MCF 10A (cell line): ENCODE results near the gene AURKB. TPM values are rescaled to one million over a fixed set of nuclear protein-coding genes. Genes with fewer than 3 reads are reported as not detected.

Experiments
- BruUV-seq: library from RNA; stranded (reverse); fragments of 400-500 nt; replicated peaks from 2 replicates; lab custom pipeline; 2021; lab: Mats Ljungman, UMichigan
- CTCF ChIA-PET: fragments of 300-600 bp; sonication (Branson Sonifier 250); formaldehyde crosslinking; extraction: SDS; loops from one replicate; lab custom pipeline; 2021; ENCODE audit warnings: antibody characterized with exemption, inconsistent platforms; lab: Yijun Ruan, JAX
- POLR2A ChIA-PET: fragments of 300-600, 350-650 bp; sonication (Branson Sonifier 250); formaldehyde crosslinking; extraction: SDS; loops from one replicate; lab custom pipeline; 2020; ENCODE audit warnings: antibody characterized with exemption, inconsistent platforms; lab: Yijun Ruan, JAX
- DNase-seq: peaks from one replicate; pipeline ENCODE4 v3.0.0-alpha.2; 2018; ENCODE audit not compliant: unreplicated experiment
- H3K27ac Mint-ChIP-seq: one replicate; pipeline ENCODE4 v1.8.0; 2022; ENCODE audit warnings: mild to moderate bottlenecking, low read depth, mixed read lengths; ENCODE audit not compliant: unreplicated experiment
- H3K27me3 Mint-ChIP-seq: one replicate; pipeline ENCODE4 v1.8.0; 2022; ENCODE audit warnings: mixed read lengths; ENCODE audit not compliant: insufficient read depth, unreplicated experiment
- H3K36me3 Mint-ChIP-seq: one replicate; pipeline ENCODE4 v1.8.0; 2022; ENCODE audit warnings: mild to moderate bottlenecking, moderate library complexity, mixed read lengths; ENCODE audit not compliant: insufficient read depth, unreplicated experiment
- H3K4me1 Mint-ChIP-seq: one replicate; pipeline ENCODE4 v1.8.0; 2022; ENCODE audit warnings: mixed read lengths; ENCODE audit not compliant: insufficient read depth, unreplicated experiment
- H3K4me3 Mint-ChIP-seq: one replicate; pipeline ENCODE4 v1.8.0; 2022; ENCODE audit warnings: mild to moderate bottlenecking, moderate library complexity, mixed read lengths; ENCODE audit not compliant: unreplicated experiment
- H3K9me3 Mint-ChIP-seq: one replicate; pipeline ENCODE4 v1.8.0; 2022; ENCODE audit warnings: mixed read lengths; ENCODE audit not compliant: unreplicated experiment
- intact Hi-C: fragments of 100-400 bp; cut with micrococcal nuclease; formaldehyde crosslinking; loops from 2 replicates; pipeline ENCODE4 v1.14.1; 2022
- total RNA-seq: library from RNA; stranded (reverse); gene quantifications from 2 replicates; pipeline ENCODE4 v1.2.3, GENCODE V29; 2022
- TF ChIP-seq, protein P1 (sequence below): fragments of 200-600 bp; IDR thresholded peaks from one replicate; pipeline ENCODE4 v1.8.0; 2022; ENCODE audit warnings: antibody characterized with exemption, mild to moderate bottlenecking; ENCODE audit not compliant: unreplicated experiment

The AURKB gene
- total RNA-seq, 1 experiment from 2014 or later: 33.6 TPM

DNA sequence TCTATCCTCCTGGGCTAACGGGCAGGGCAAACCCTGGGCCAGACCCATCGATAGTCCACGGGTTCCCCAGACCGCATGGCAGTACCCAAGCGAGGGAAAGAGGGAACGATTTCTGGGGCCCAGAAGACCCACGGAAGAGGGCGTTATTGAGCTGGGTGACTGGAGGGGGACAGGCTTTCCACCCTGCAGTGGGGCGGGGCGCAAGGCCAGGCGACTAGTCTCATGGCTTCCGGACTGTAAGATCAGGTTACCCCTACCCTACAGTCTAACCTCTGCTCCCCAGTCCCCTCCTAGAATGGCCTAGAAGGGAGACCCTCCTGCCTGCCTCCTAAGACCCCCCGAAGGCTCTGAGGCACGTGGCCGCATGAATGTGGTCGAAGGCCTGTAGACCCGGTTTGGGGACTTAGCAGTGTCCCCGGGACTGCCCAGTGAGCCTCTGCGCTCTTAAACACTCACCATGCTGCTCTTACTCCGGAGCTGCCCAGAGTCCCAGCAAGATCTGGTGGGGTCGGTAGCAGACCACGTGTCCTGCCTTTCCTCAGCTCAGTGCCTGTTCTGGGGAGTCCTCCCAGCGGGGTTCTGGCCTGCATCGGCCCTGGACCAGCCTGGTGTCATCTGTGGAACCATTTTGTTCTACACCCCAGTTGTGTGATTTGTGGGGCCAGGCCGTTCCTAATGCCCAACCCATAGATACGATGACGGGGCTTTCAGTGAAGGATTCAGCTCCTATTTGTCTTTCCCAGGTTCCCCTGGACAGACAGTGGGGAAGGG lies 13.2 kb upstream of the AURKB start:
- peak overlapping the region; percentile 97 for H3K27ac Mint-ChIP-seq
- CTCF ChIA-PET: interaction anchor here (0.6 to 5.1 kb wide), 8 partner anchors 21 to 165 kb away, joined by 3 to 42 read pairs (median 5); partner anchors contain the start of genes BORCS6 and HES7
- peaks cover 59% of the 10 kb centered on the region for H3K36me3 Mint-ChIP-seq
- peaks cover 24% of the 10 kb centered on the region for H3K4me1 Mint-ChIP-seq
- H3K9me3 Mint-ChIP-seq: no peaks in the 10 kb centered on the region
- BruUV-seq: TSS peak; percentile 88
- TF ChIP-seq, protein P1, sequence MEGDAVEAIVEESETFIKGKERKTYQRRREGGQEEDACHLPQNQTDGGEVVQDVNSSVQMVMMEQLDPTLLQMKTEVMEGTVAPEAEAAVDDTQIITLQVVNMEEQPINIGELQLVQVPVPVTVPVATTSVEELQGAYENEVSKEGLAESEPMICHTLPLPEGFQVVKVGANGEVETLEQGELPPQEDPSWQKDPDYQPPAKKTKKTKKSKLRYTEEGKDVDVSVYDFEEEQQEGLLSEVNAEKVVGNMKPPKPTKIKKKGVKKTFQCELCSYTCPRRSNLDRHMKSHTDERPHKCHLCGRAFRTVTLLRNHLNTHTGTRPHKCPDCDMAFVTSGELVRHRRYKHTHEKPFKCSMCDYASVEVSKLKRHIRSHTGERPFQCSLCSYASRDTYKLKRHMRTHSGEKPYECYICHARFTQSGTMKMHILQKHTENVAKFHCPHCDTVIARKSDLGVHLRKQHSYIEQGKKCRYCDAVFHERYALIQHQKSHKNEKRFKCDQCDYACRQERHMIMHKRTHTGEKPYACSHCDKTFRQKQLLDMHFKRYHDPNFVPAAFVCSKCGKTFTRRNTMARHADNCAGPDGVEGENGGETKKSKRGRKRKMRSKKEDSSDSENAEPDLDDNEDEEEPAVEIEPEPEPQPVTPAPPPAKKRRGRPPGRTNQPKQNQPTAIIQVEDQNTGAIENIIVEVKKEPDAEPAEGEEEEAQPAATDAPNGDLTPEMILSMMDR: peak; percentile 6
- DNase-seq: peak; percentile 52
- peak overlapping the region; percentile 93 for H3K4me3 Mint-ChIP-seq
- no peaks in the 10 kb centered on the region for H3K27me3 Mint-ChIP-seq
- POLR2A ChIA-PET: interaction anchor here (0.6 to 13.2 kb wide), 27 partner anchors 9 to 650 kb away, joined by 3 to 352 read pairs (median 6); partner anchors contain the start of genes ALOX12B, ALOXE3, AURKB and BORCS6
- intact Hi-C loops: loop anchor here (5.0 kb wide), 1 partner anchor 159 kb away; the partner anchor contains the start of gene RPL26

DNA sequence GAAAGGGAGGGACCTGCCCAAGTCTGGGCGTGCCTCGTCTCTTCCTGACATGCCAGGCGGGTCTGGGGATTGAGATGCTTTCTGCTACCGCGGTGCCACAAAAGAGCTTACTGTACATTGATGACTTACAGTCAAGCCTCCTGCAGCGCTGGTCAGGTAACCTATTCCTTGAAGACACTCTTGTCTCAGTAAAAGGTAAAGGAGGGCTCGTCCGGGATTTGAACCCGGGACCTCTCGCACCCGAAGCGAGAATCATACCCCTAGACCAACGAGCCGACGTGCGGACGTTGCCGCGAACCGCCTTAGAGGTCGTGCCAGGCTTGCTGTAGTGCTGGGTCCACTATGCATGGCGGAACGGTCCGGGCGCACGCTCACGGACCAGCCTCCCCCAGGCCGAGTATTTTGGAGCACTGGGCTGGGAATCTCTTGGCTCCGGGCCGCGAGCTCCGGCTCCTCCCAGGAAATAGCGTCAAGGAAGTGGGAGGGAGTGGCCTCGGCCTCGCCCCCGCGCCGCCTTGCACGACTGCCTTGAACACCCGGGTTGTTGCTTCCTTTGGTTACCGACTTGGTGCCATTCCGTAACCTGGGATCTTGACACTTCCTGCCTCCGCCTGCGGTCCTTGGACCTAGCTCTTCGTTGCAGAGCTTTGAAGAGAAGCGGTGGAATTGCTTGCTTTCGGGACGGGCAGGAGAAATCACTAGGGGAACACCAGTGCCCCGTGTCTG lies 12.4 kb upstream of the AURKB start:
- TF ChIP-seq, protein P1: no peak
- H3K36me3 Mint-ChIP-seq: peaks cover 57% of the 10 kb centered on the region
- H3K4me1 Mint-ChIP-seq: peaks cover 18% of the 10 kb centered on the region
- peak overlapping the region; percentile 97 for H3K27ac Mint-ChIP-seq
- intact Hi-C loops: loop anchor here (1.0 to 5.0 kb wide), 2 partner anchors 102 to 160 kb away; partner anchors contain the start of gene RPL26
- peak overlapping the region; percentile 93 for H3K4me3 Mint-ChIP-seq
- BruUV-seq: TSS peak; percentile 31
- peak; percentile 94 for DNase-seq
- no peaks in the 10 kb centered on the region for H3K27me3 Mint-ChIP-seq
- POLR2A ChIA-PET: interaction anchor here (0.7 to 13.2 kb wide), 28 partner anchors 9 to 388 kb away, joined by 3 to 352 read pairs (median 6); partner anchors contain the start of genes ALOX12B, ALOXE3, AURKB and BORCS6
- H3K9me3 Mint-ChIP-seq: no peaks in the 10 kb centered on the region
- CTCF ChIA-PET: interaction anchor here (0.5 to 5.1 kb wide), 8 partner anchors 34 to 142 kb away, joined by 3 to 42 read pairs (median 4); partner anchors contain the start of genes BORCS6 and HES7

DNA sequence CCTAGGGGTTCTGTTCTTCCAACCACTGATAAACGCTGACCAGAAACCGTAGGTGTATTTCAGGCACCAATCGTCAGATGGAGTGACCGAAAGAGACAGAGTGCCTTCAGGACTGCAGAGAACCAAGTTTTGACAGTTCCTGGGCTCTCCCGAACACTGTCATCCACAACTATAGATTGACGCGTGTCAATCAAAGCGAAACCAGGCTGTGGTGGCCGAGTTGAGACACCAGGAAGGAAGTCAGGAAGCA lies 11.9 kb upstream of the AURKB start:
- Mint-ChIP-seq H3K4me1 (peaks cover 13% of the 10 kb centered on the region), H3K27ac (peak overlapping the region; percentile 97), H3K36me3 (peaks cover 52% of the 10 kb centered on the region), H3K4me3 (peak overlapping the region; percentile 93), H3K9me3 (no peaks in the 10 kb centered on the region), H3K27me3 (no peaks in the 10 kb centered on the region)
- TF ChIP-seq, protein P1: no peak
- DNase-seq: no peak
- intact Hi-C loops: loop anchor here (1.0 to 5.0 kb wide), 2 partner anchors 102 to 160 kb away; partner anchors contain the start of gene RPL26
- BruUV-seq: no TSS peak
- ChIA-PET CTCF (interaction anchor here (0.9 to 5.1 kb wide), 7 partner anchors 12 to 165 kb away, joined by 3 to 42 read pairs (median 4); partner anchors contain the start of genes AURKB, BORCS6, HES7 and PFAS), POLR2A (interaction anchor here (0.8 to 13.2 kb wide), 24 partner anchors 8 to 365 kb away, joined by 3 to 352 read pairs (median 10); partner anchors contain the start of genes ALOXE3, AURKB, BORCS6 and CTC1)
